VCaP (cell line): Measurements from ENCODE around the gene KPNA6.

Experiments used
- H3K27ac ChIP-seq: fragments of 450-650 bp; 2 replicates; pipeline ENCODE4 v1.5.1; 2017
- CTCF ChIP-seq: fragments of 450-650 bp; conservative IDR thresholded peaks from 2 replicates; pipeline ENCODE4 v1.5.1; 2017; ENCODE audit warnings: mild to moderate bottlenecking, moderate library complexity

Gene KPNA6

GRCh38 chr1:32107742-32108661 lies at the start of gene KPNA6:
Gene KPNA6, plus strand, starts transcription at chr1:32108056. Its CDS starts 75 bp downstream, at chr1:32108131.
- H3K27ac ChIP-seq: peak within 1 kb of the TSS; percentile 91
- TF ChIP-seq CTCF: no peak

GRCh38 chr1:32060914-32061313 lies 46.9 kb upstream of the KPNA6 start:
- TF ChIP-seq CTCF: no peak
- H3K27ac ChIP-seq: peak overlapping the region; percentile 31; the same call in 1 of the 2 replicates

- TF ChIP-seq CTCF: no peak
- peak overlapping the region; percentile 31 for H3K27ac ChIP-seq
Measured at GRCh38 chr1:32062867-32063230, 45.0 kb upstream of the KPNA6 start.

GRCh38 chr1:32063261-32063681 lies 44.6 kb upstream of the KPNA6 start:
- TF ChIP-seq CTCF: peak; percentile 64
- peak overlapping the region; percentile 31 for H3K27ac ChIP-seq

- H3K27ac ChIP-seq: peak overlapping the region; percentile 23; the same call in 1 of the 2 replicates
Measured at GRCh38 chr1:32065613-32066488, 42.0 kb upstream of the KPNA6 start.

GRCh38 chr1:32066489-32066873 lies 41.4 kb upstream of the KPNA6 start:
- no peak for TF ChIP-seq CTCF
- peak overlapping the region; percentile 23; the same call in 1 of the 2 replicates for H3K27ac ChIP-seq

- no peak for TF ChIP-seq CTCF
- H3K27ac ChIP-seq: no peak overlapping the region
Measured at GRCh38 chr1:32068957-32069588, 38.8 kb upstream of the KPNA6 start.
